GM10266 (cell line): ENCODE measurements around the gene KLHL41.

ENCODE experiments used
- DNase-seq: peaks from one replicate; pipeline ENCODE4 v3.0.0; 2012; ENCODE audit errors: extremely low spot score
- TF ChIP-seq, protein P1 (sequence below): IDR thresholded peaks from 2 replicates; pipeline ENCODE4 v1.5.1; 2012; ENCODE audit warnings: mild to moderate bottlenecking, low read depth; ENCODE audit not compliant: control insufficient read depth, insufficient read depth; ENCODE audit errors: missing control alignments

Gene KLHL41

DNA sequence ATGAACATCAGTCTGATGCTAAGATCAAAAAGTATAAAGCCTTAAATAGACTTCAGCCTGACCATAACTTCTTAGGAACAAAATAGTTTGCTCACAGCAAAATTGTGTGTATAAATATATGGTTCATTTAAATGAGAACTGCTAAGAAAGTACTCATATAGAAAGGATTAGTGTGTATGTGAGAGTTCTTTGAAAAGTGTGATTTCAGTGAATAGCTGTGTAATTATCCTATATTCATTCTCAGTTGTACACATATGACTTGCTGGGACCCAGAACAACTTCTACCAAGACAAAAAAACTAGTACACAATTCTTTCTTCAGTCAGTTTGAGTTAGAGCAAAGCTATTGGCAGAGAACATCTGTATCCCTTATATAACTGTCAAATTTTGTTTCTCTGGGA is 23.0 kb upstream of the KLHL41 start:
- no peak for DNase-seq
- TF ChIP-seq, protein P1, sequence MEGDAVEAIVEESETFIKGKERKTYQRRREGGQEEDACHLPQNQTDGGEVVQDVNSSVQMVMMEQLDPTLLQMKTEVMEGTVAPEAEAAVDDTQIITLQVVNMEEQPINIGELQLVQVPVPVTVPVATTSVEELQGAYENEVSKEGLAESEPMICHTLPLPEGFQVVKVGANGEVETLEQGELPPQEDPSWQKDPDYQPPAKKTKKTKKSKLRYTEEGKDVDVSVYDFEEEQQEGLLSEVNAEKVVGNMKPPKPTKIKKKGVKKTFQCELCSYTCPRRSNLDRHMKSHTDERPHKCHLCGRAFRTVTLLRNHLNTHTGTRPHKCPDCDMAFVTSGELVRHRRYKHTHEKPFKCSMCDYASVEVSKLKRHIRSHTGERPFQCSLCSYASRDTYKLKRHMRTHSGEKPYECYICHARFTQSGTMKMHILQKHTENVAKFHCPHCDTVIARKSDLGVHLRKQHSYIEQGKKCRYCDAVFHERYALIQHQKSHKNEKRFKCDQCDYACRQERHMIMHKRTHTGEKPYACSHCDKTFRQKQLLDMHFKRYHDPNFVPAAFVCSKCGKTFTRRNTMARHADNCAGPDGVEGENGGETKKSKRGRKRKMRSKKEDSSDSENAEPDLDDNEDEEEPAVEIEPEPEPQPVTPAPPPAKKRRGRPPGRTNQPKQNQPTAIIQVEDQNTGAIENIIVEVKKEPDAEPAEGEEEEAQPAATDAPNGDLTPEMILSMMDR: no peak

- TF ChIP-seq, protein P1: no peak
- no peak for DNase-seq
Observed at GRCh38 chr2:169490834-169491233, 18.7 kb upstream of the KLHL41 start.

DNA sequence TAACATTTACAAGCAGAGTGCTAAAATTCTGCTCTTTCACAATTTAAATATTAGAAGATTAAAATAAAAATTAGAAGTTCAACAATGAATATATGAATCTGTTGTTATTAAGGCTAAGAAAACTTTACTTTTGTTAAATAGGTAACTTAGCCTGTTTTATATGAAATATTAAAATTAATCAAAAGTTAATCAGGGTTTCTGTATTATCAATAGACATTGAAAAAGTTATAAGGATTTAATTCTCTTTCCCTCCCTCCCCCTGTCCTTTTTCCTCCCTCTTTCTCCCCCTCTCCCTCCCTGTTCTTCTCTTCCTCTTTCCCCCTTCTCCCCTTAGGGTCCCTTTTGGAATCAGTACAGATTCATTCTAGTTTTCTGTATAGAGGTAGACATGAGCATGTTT is 18.1 kb upstream of the KLHL41 start:
- TF ChIP-seq, protein P1: no peak
- no peak for DNase-seq

- DNase-seq: no peak
- TF ChIP-seq, protein P1: no peak
Observed at GRCh38 chr2:169493360-169493759, 16.1 kb upstream of the KLHL41 start.

GRCh38 chr2:169495310-169495928 is 14.1 kb upstream of the KLHL41 start:
- no peak for DNase-seq
- TF ChIP-seq, protein P1: no peak

GRCh38 chr2:169504651-169505050 is 4.9 kb upstream of the KLHL41 start:
- no peak for DNase-seq
- TF ChIP-seq, protein P1: no peak

- TF ChIP-seq, protein P1: no peak
- DNase-seq: peak; percentile 43
Observed at GRCh38 chr2:169507698-169508097, 1.8 kb upstream of the KLHL41 start.
